Caco-2 (cell line): ENCODE results near the gene STARD10. TPM values are rescaled to one million over a fixed set of nuclear protein-coding genes. Genes with fewer than 3 reads are reported as not detected.

Experiments
- BruUV-seq: library from RNA; stranded (reverse); fragments of 400-500 nt; replicated peaks from 2 replicates; lab custom pipeline; 2021; lab: Mats Ljungman, UMichigan
- CTCF ChIA-PET: fragments of 300-600 bp; sonication (Branson Sonifier 250); formaldehyde crosslinking; loops from one replicate; lab custom pipeline; 2022; ENCODE audit warnings: antibody characterized with exemption; lab: Charles Lee
- POLR2A ChIA-PET: fragments of 300-600 bp; sonication (Branson Sonifier 250); formaldehyde crosslinking; loops from one replicate; lab custom pipeline; 2022; ENCODE audit warnings: antibody characterized with exemption; lab: Charles Lee
- DNase-seq, 2 experiments: peaks; one replicate each; pipeline versions ENCODE4 v3.0.0 to v3.0.0-alpha.2; 2020 to 2022
- H3K27me3 ChIP-seq: replicated peaks from 2 replicates; pipeline ENCODE4 v1.6.0; 2011; ENCODE audit warnings: low read length; ENCODE audit not compliant: control insufficient read depth, insufficient read depth
- H3K36me3 ChIP-seq: 2 replicates; pipeline ENCODE4 v1.5.1; 2011; ENCODE audit warnings: low read length; ENCODE audit not compliant: control insufficient read depth, insufficient read depth
- H3K4me1 ChIP-seq: fragments of 250-450 bp; sonication (Bioruptor Pico); 2 replicates; pipeline ENCODE4 v1.5.1; 2020; ENCODE audit warnings: mild to moderate bottlenecking
- H3K4me3 ChIP-seq: 2 replicates; pipeline ENCODE4 v1.5.1; 2011; ENCODE audit warnings: low read depth, mild to moderate bottlenecking, control low read depth, low read length
- H3K9me3 ChIP-seq: fragments of 250-450 bp; sonication (Bioruptor Pico); 2 replicates; pipeline ENCODE4 v1.5.1; 2020; ENCODE audit warnings: mild to moderate bottlenecking, moderate library complexity
- H3K27ac Mint-ChIP-seq: one replicate; pipeline ENCODE4 v1.8.0; 2022; ENCODE audit warnings: mixed read lengths; ENCODE audit not compliant: unreplicated experiment
- H3K27me3 Mint-ChIP-seq: one replicate; pipeline ENCODE4 v1.8.0; 2022; ENCODE audit warnings: mixed read lengths; ENCODE audit not compliant: insufficient read depth, unreplicated experiment
- H3K36me3 Mint-ChIP-seq: one replicate; pipeline ENCODE4 v1.8.0; 2022; ENCODE audit warnings: mild to moderate bottlenecking, mixed read lengths; ENCODE audit not compliant: insufficient read depth, unreplicated experiment
- H3K4me1 Mint-ChIP-seq: one replicate; pipeline ENCODE4 v1.8.0; 2022; ENCODE audit warnings: low read depth, mixed read lengths; ENCODE audit not compliant: unreplicated experiment
- H3K4me3 Mint-ChIP-seq: one replicate; pipeline ENCODE4 v1.8.0; 2022; ENCODE audit warnings: mild to moderate bottlenecking, moderate library complexity, mixed read lengths; ENCODE audit not compliant: unreplicated experiment
- H3K9me3 Mint-ChIP-seq: one replicate; pipeline ENCODE4 v1.8.0; 2022; ENCODE audit warnings: mixed read lengths; ENCODE audit not compliant: unreplicated experiment
- intact Hi-C: fragments of 100-400 bp; cut with micrococcal nuclease; formaldehyde crosslinking; loops from one replicate; pipeline ENCODE4 v1.10.0; 2022; ENCODE audit not compliant: unreplicated experiment
- total RNA-seq: library from RNA; stranded (reverse); gene quantifications from 2 replicates; pipeline ENCODE4 v1.2.3, GENCODE V29; 2022
- TF ChIP-seq, protein P1 (sequence below), 2 experiments: fragments of 200-600 bp in 1 of 2; IDR thresholded peaks; 1 replicate in 1 of 2; 2 replicates in 1 of 2; pipeline versions ENCODE4 v1.5.1 to v1.8.0; 2011 to 2022; ENCODE audit warnings: antibody characterized with exemption in 1 of 2, control low read depth in 1 of 2, inconsistent platforms in 1 of 2, low read depth in 1 of 2, low read length in 1 of 2, mild to moderate bottlenecking in 1 of 2, moderate library complexity in 1 of 2; ENCODE audit not compliant: insufficient read depth in 1 of 2, severe bottlenecking in 1 of 2, unreplicated experiment in 1 of 2

STARD10 gene
- total RNA-seq, 1 experiment from 2014 or later, result 492 TPM

DNA sequence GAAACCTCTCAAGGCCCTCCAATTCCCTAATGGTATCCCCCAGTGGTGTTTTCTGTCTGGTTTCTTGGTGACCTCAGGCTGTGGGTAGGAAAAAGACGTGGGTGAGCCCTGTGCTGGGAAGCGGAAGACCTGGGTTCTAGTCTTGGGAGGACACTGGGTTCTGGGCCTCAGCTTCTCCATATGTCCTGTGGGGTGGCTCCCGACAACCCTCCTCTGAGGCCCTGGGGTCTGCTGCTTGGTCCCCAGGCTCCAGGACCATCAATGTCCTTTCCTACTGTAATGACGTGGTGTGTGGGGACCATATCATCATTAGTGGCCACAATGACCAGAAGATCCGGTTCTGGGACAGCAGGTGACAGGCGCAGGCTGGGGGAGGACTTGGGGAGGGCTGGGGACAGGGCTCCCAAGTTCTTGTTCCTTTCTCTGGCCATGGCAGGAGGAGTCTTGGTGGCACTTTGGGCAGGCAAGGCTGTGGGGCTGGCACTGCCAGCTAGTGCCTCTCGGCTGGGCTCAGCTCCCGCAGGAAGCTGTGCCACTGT is 33.2 kb upstream of the STARD10 start:
- H3K27me3 Mint-ChIP-seq, result no peaks in the 10 kb centered on the region
- BruUV-seq, result no TSS peak
- H3K9me3 Mint-ChIP-seq, result no peaks in the 10 kb centered on the region
- CTCF ChIA-PET, result interaction anchor here (1.5 to 7.2 kb wide), 2 partner anchors 102 to 351 kb away, joined by 4 to 65 read pairs; no protein-coding TSS in a partner anchor
- POLR2A ChIA-PET, result no interaction called here
- H3K27ac Mint-ChIP-seq, result no peak overlapping the region
- peaks cover 8% of the 10 kb centered on the region for H3K4me1 Mint-ChIP-seq
- H3K36me3 Mint-ChIP-seq, result peaks cover 37% of the 10 kb centered on the region
- Histone ChIP-seq H3K4me1 (peaks cover 5% of the 10 kb centered on the region; the same call in 1 of the 2 replicates), H3K9me3 (no peaks in the 10 kb centered on the region), H3K27me3 (no peaks in the 10 kb centered on the region), H3K36me3 (no peaks in the 10 kb centered on the region), H3K4me3 (no peak overlapping the region)
- intact Hi-C loops, result no loop called here
- TF ChIP-seq, protein P1, sequence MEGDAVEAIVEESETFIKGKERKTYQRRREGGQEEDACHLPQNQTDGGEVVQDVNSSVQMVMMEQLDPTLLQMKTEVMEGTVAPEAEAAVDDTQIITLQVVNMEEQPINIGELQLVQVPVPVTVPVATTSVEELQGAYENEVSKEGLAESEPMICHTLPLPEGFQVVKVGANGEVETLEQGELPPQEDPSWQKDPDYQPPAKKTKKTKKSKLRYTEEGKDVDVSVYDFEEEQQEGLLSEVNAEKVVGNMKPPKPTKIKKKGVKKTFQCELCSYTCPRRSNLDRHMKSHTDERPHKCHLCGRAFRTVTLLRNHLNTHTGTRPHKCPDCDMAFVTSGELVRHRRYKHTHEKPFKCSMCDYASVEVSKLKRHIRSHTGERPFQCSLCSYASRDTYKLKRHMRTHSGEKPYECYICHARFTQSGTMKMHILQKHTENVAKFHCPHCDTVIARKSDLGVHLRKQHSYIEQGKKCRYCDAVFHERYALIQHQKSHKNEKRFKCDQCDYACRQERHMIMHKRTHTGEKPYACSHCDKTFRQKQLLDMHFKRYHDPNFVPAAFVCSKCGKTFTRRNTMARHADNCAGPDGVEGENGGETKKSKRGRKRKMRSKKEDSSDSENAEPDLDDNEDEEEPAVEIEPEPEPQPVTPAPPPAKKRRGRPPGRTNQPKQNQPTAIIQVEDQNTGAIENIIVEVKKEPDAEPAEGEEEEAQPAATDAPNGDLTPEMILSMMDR (IDR thresholded peaks at IDR 0.05; ENCODE audit: insufficient read depth in 1 of 2, low read depth in 1 of 2, low read length in 1 of 2, severe bottlenecking in 1 of 2, unreplicated experiment in 1 of 2), result no peak
- no peak for DNase-seq
- no peak overlapping the region for H3K4me3 Mint-ChIP-seq

DNA sequence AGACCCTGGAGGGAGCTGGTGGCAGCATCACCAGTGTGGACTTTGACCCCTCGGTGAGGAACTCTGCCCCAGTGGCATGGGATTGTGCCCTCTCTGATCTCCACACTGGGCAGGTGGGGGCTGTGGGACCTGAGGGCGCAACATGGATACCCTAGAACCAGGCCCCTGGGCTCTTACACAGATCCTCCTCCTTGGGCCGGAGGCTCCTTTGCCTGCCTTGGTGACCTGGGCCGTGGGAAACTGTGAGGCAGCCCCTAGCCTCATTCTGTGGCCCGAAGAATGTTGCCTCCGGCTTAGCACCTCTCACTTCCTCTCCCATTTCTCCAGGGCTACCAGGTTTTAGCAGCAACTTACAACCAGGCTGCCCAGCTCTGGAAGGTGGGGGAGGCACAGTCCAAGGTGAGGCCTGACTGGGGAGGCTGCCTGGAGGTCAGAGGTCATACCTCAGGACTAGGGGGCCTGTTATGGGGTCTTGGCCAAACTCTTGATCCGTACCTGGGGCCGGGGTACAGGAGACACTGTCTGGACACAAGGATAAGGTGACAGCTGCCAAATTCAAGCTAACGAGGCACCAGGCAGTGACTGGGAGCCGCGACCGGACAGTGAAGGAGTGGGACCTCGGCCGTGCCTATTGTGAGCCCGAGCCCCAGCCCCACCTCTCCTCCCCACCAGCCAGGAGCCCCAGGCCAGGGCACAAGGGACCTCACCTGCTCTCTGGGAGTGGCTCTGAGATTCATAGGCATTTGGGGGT is 32.5 kb upstream of the STARD10 start:
- peaks cover 5% of the 10 kb centered on the region; the same call in 1 of the 2 replicates for H3K4me1 ChIP-seq
- ChIA-PET CTCF (interaction anchor here (0.5 to 7.2 kb wide), 3 partner anchors 21 to 351 kb away, joined by 4 to 65 read pairs (median 5); no protein-coding TSS in a partner anchor), POLR2A (no interaction called here)
- Mint-ChIP-seq H3K4me3 (no peak overlapping the region), H3K27me3 (no peaks in the 10 kb centered on the region), H3K9me3 (no peaks in the 10 kb centered on the region), H3K27ac (no peak overlapping the region), H3K4me1 (peaks cover 8% of the 10 kb centered on the region), H3K36me3 (peaks cover 37% of the 10 kb centered on the region)
- no peaks in the 10 kb centered on the region for H3K27me3 ChIP-seq
- no peaks in the 10 kb centered on the region for H3K36me3 ChIP-seq
- DNase-seq, result peak in 1 of 2 experiments; percentile 30
- no peaks in the 10 kb centered on the region for H3K9me3 ChIP-seq
- no peak overlapping the region for H3K4me3 ChIP-seq
- intact Hi-C loops, result no loop called here
- no TSS peak for BruUV-seq
- TF ChIP-seq, protein P1 (IDR thresholded peaks at IDR 0.05; ENCODE audit: insufficient read depth in 1 of 2, low read depth in 1 of 2, low read length in 1 of 2, severe bottlenecking in 1 of 2, unreplicated experiment in 1 of 2), result no peak

DNA sequence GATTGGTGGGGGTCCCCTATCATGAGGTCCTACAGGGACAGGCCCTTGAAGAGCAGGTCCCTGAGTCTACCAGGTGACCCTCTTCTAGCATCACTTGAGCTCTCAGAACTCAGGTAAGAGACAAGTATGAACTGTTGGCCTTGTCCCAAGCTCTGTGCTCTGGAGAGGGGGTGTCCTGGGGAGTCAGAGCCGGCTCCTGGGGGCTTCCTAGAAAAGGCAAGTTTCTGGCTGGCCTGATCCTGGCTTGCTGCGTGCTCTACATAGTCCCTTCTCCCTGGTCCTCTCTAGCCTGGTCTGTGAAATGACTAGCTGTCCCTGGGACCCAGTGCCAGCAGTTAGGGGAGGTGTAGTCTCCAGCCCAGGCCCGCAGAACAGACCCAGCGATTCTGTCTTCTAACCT is 31.8 kb upstream of the STARD10 start:
- peaks cover 40% of the 10 kb centered on the region for H3K36me3 Mint-ChIP-seq
- no peaks in the 10 kb centered on the region for H3K27me3 Mint-ChIP-seq
- no peak overlapping the region for H3K4me3 Mint-ChIP-seq
- H3K9me3 ChIP-seq, result no peaks in the 10 kb centered on the region
- no peak overlapping the region for H3K4me3 ChIP-seq
- no peaks in the 10 kb centered on the region for H3K27me3 ChIP-seq
- peaks cover 5% of the 10 kb centered on the region; the same call in 1 of the 2 replicates for H3K4me1 ChIP-seq
- H3K27ac Mint-ChIP-seq, result no peak overlapping the region
- ChIA-PET CTCF (interaction anchor here (0.5 to 7.2 kb wide), 3 partner anchors 100 to 352 kb away, joined by 3 to 65 read pairs (median 4); partner anchors contain the start of gene FCHSD2), POLR2A (no interaction called here)
- BruUV-seq, result no TSS peak
- H3K4me1 Mint-ChIP-seq, result peaks cover 8% of the 10 kb centered on the region
- no peak for DNase-seq
- no peaks in the 10 kb centered on the region for H3K9me3 Mint-ChIP-seq
- TF ChIP-seq, protein P1 (IDR thresholded peaks at IDR 0.05; ENCODE audit: insufficient read depth in 1 of 2, low read depth in 1 of 2, low read length in 1 of 2, severe bottlenecking in 1 of 2, unreplicated experiment in 1 of 2), result no peak
- intact Hi-C loops, result no loop called here
- no peaks in the 10 kb centered on the region for H3K36me3 ChIP-seq
